ENCODE results near the gene ELMO3.
A peak's percentile ranks its signal among the peaks of the same experiment; 100 is the strongest.

Gene ELMO3

GRCh38 chr16:67243481-67243880 lies 44.5 kb downstream of the ELMO3 start:
- DNase-seq (ENCODE audit: low read depth), result no peak

- peak; percentile 62 for DNase-seq (ENCODE audit: low read depth)
Observed at GRCh38 chr16:67244387-67245185, 45.7 kb downstream of the ELMO3 start.

- DNase-seq (ENCODE audit: low read depth), result no peak
Observed at GRCh38 chr16:67245186-67245585, 46.3 kb downstream of the ELMO3 start.

- DNase-seq (ENCODE audit: low read depth), result no peak
Observed at GRCh38 chr16:67245674-67246080, 46.7 kb downstream of the ELMO3 start.

- DNase-seq (ENCODE audit: low read depth), result peak; percentile 56
Observed at GRCh38 chr16:67246081-67246755, 47.3 kb downstream of the ELMO3 start.

- DNase-seq (ENCODE audit: low read depth), result no peak
Observed at GRCh38 chr16:67246756-67247191, 47.8 kb downstream of the ELMO3 start.

GRCh38 chr16:67247192-67248072 lies 48.5 kb downstream of the ELMO3 start, which contains the start of gene FHOD1:
TSS of gene FHOD1 (minus strand) at chr16:67247481. CDS start at chr16:67247410, 71 bp downstream.
- DNase-seq (ENCODE audit: low read depth), result peak; percentile 69

- no peak for DNase-seq (ENCODE audit: low read depth)
Observed at GRCh38 chr16:67248073-67248400, 49.1 kb downstream of the ELMO3 start.

- no peak for DNase-seq (ENCODE audit: low read depth)
Observed at GRCh38 chr16:67248401-67249177, 49.7 kb downstream of the ELMO3 start, which contains the start of gene SLC9A5. TSS of gene SLC9A5 (plus strand) at chr16:67248979. CDS start at chr16:67249015, 36 bp downstream.

- DNase-seq (ENCODE audit: low read depth), result no peak
Observed at GRCh38 chr16:67249178-67250044, 50.5 kb downstream of the ELMO3 start.

- DNase-seq (ENCODE audit: low read depth), result no peak
Observed at GRCh38 chr16:67250045-67250327, 51.1 kb downstream of the ELMO3 start.

GRCh38 chr16:67252609-67253497 lies 53.9 kb downstream of the ELMO3 start:
- DNase-seq (ENCODE audit: low read depth), result no peak
